Transverse colon (tissue), 3 donors: ENCODE data around the gene ANKZF1.

Experiments
- CTCF ChIP-seq, 5 experiments: fragments of 200-600 bp in 3 of 5; fragments of 450-650 bp in 2 of 5; sonication (generic) in 3 of 5; IDR thresholded peaks; 1 replicate in 2 of 5; 2 replicates in 3 of 5; pipeline ENCODE4 v1.5.1; 2016 to 2017; ENCODE audit warnings: antibody characterized with exemption in 5 of 5, inconsistent platforms in 3 of 5, mild to moderate bottlenecking in 2 of 5, moderate library complexity in 1 of 5
- EP300 ChIP-seq: sonication (generic); formaldehyde crosslinking; IDR thresholded peaks from one replicate; pipeline ENCODE4 v1.6.1; 2017; ENCODE audit warnings: antibody characterized with exemption, low read depth
- POLR2A ChIP-seq: fragments of 450-650 bp; IDR thresholded peaks from one replicate; pipeline ENCODE4 v1.6.1; 2016; ENCODE audit warnings: antibody characterized with exemption, mild to moderate bottlenecking, moderate library complexity

DNA sequence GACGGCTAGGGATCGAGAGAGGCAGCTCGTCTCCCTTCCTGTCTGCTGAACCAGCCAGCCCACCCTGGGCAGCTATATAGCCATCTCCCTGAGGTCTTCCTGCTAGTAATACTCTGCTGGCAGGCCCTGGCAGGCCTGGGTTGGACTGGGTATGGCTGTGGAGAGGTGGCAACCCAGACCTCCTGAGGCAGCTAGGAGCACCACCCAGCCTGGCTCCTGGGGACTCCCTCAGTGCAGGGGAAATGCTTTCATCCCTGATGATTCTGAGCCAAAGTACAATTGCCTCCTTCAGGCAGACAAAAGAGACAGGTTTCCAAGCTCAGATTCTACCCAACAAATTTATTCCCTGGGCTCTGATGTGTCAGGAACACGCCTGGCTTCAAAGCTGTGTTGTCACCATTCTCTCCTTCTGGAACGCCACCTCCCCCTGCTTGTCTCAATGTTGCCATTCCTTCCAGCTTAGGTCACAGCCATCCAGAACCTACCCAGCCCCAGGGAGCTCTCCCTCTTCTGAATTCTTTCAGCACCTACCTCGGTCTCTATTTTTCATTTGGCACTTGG, 44.8 kb downstream of the ANKZF1 start:
- TF ChIP-seq CTCF (IDR thresholded peaks at IDR 0.05) = no peak
- TF ChIP-seq POLR2A = no peak
- no peak for TF ChIP-seq EP300
